HG03521 (cell line): ENCODE measurements around the gene AZIN2.
A peak's percentile ranks its signal among the peaks of the same experiment; 100 is the strongest.
"Not testable (repeated sequence)": the region's sequence is repeated elsewhere in the genome, so short reads cannot be mapped to it uniquely, and the experiment has no call there.

Experiments used
- ATAC-seq: cut with Tn5 transposase; IDR thresholded peaks from one replicate; pipeline ENCODE4 v1.9.1; 2021; ENCODE audit warnings: mild to moderate bottlenecking, moderate library complexity; ENCODE audit not compliant: unreplicated experiment

Gene AZIN2

GRCh38 chr1:33080885-33081553, at the start of gene AZIN2:
Gene AZIN2 (plus strand): TSS chr1:33081153. CDS start chr1:33082250, 1,097 bp downstream.
- ATAC-seq = peak; percentile 98

- no peak for ATAC-seq
Observed at GRCh38 chr1:33031506-33031905, 49.4 kb upstream of the AZIN2 start.

GRCh38 chr1:33032126-33032869, 48.7 kb upstream of the AZIN2 start:
- ATAC-seq = no peak

GRCh38 chr1:33036051-33036525, 44.9 kb upstream of the AZIN2 start:
- no peak for ATAC-seq

- peak; percentile 99 for ATAC-seq
Observed at GRCh38 chr1:33036526-33037503, 44.1 kb upstream of the AZIN2 start, which contains the start of gene AK2. Gene AK2 (minus strand): TSS chr1:33036883. CDS start chr1:33036828, 55 bp downstream.

GRCh38 chr1:33039840-33040239, 41.1 kb upstream of the AZIN2 start:
- ATAC-seq = no peak

GRCh38 chr1:33041026-33041425, 39.9 kb upstream of the AZIN2 start:
- no peak for ATAC-seq

GRCh38 chr1:33042831-33043230, 38.1 kb upstream of the AZIN2 start:
- ATAC-seq = no peak

GRCh38 chr1:33043267-33044092, 37.5 kb upstream of the AZIN2 start:
- ATAC-seq = no peak

GRCh38 chr1:33045246-33045645, 35.7 kb upstream of the AZIN2 start:
- ATAC-seq = no peak

- ATAC-seq = no peak
Observed at GRCh38 chr1:33045814-33046213, 35.1 kb upstream of the AZIN2 start.

- ATAC-seq = not testable (repeated sequence)
Observed at GRCh38 chr1:33046234-33046633, 34.7 kb upstream of the AZIN2 start.

- no peak for ATAC-seq
Observed at GRCh38 chr1:33047290-33047689, 33.7 kb upstream of the AZIN2 start.

- no peak for ATAC-seq
Observed at GRCh38 chr1:33047839-33048305, 33.1 kb upstream of the AZIN2 start.

GRCh38 chr1:33048426-33048825, 32.5 kb upstream of the AZIN2 start:
- ATAC-seq = no peak

- ATAC-seq = no peak
Observed at GRCh38 chr1:33049371-33049770, 31.6 kb upstream of the AZIN2 start.

GRCh38 chr1:33050221-33051076, 30.5 kb upstream of the AZIN2 start:
- ATAC-seq = no peak

- ATAC-seq = no peak
Observed at GRCh38 chr1:33055210-33056008, 25.5 kb upstream of the AZIN2 start.
